T-helper 17 cell (primary cell): ENCODE data around the gene EGR1. TPM values are rescaled to one million over a fixed set of nuclear protein-coding genes. Genes with fewer than 3 reads are reported as not detected.
A peak's percentile ranks its signal among the peaks of the same experiment; 100 is the strongest.

Experiments used
- ATAC-seq: fragments of 150-1000 bp; cut with Tn5 transposase; 2 replicates; pipeline ENCODE4 v1.10.0; 2021; ENCODE audit warnings: mild to moderate bottlenecking, moderate library complexity
- DNase-seq, 3 donors: peaks; one replicate each; pipeline versions ENCODE4 v3.0.0 to v3.0.0-alpha.2; 2020 to 2021
- H3K9me3 ChIP-seq: one replicate; pipeline ENCODE4 v1.7.0; 2013; ENCODE audit warnings: low read length, mild to moderate bottlenecking; ENCODE audit not compliant: control insufficient read depth, poor library complexity, severe bottlenecking
- H3K27ac Mint-ChIP-seq: one replicate; pipeline ENCODE4 v1.8.0; 2022; ENCODE audit warnings: mild to moderate bottlenecking, moderate library complexity, mixed read lengths
- H3K27me3 Mint-ChIP-seq: one replicate; pipeline ENCODE4 v1.8.0; 2022; ENCODE audit warnings: mixed read lengths
- H3K36me3 Mint-ChIP-seq: one replicate; pipeline ENCODE4 v1.8.0; 2022; ENCODE audit warnings: low read depth, mixed read lengths
- H3K4me1 Mint-ChIP-seq: one replicate; pipeline ENCODE4 v1.8.0; 2022; ENCODE audit warnings: mild to moderate bottlenecking, mixed read lengths
- H3K4me3 Mint-ChIP-seq: one replicate; pipeline ENCODE4 v1.8.0; 2022; ENCODE audit warnings: mild to moderate bottlenecking, moderate library complexity, mixed read lengths
- total RNA-seq, 4 donors: library from RNA in 2 of 4; stranded (reverse) in 2 of 4; gene quantifications; one replicate each; pipeline ENCODE4 v1.2.3 and lab custom pipeline; 2022 to 2026

EGR1 gene
- total RNA-seq, 2 donors from 2014 or later, result 24.2 to 30.6 TPM

DNA sequence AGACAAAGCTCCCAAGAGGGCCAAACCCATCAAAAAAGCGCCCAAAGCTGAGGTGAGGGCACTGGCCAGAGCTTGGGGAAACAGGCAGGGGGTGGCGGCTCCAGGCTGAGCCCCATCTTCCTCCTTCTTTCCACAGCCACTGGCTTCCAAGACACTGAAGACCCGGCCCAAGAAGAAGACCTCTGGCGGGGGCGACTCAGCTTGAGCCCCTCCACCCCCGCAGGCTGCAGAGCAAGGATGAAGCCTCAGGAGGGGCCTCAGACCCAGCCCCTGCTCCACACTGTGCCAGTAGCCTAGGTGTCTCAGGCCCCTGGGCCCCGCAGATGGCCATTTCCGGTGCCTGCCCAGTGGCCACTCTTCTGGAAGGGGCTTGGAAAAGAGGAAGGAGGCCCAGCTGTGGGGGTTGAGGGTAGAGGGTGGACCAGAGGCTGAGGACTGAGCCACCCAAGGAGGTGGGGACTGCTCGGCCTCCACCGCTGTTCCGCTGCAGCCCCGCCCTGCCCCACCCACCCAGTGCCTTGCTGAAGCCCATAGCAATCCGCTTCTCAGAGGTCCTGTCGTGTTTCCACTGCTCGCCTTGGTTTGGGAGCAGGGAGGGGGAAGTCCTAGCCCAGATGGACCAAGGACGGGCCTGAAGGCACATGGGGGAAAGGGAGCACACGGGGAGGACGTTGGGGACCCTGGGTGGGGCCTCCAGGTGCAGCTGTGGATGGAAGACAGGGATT lies 19.6 kb upstream of the EGR1 start:
- H3K27ac Mint-ChIP-seq, result no peak overlapping the region
- DNase-seq (no peak), ATAC-seq (no peak)
- peaks cover 8% of the 10 kb centered on the region for H3K4me1 Mint-ChIP-seq
- H3K9me3 ChIP-seq, result no peaks in the 10 kb centered on the region
- no peaks in the 10 kb centered on the region for H3K36me3 Mint-ChIP-seq
- H3K4me3 Mint-ChIP-seq, result no peak overlapping the region
- H3K27me3 Mint-ChIP-seq, result no peaks in the 10 kb centered on the region

DNA sequence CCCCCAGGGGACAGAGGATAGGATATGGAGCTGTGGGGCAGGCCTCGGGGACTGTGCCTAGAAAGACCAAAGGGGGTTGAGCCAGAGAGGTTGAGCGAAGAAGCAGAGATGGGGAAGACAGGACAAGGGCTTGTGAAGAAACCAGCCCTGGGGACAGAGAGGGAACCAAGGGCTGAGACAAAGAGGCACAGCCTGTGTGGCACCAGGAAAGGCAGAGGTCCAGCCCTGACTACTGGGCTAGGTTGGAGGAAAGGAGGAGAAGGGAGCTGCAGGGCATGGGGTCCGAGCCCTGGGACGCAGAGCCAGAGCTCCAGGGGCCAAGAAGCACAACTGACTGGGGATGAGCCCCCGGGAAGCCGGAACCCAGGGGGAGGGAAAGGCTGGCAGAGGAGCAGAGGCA lies 17.2 kb upstream of the EGR1 start:
- H3K4me1 Mint-ChIP-seq, result peaks cover 10% of the 10 kb centered on the region
- no peak for DNase-seq
- H3K9me3 ChIP-seq, result no peaks in the 10 kb centered on the region
- H3K4me3 Mint-ChIP-seq, result no peak overlapping the region
- H3K27ac Mint-ChIP-seq, result no peak overlapping the region
- no peaks in the 10 kb centered on the region for H3K36me3 Mint-ChIP-seq
- no peak for ATAC-seq
- peaks cover 6% of the 10 kb centered on the region for H3K27me3 Mint-ChIP-seq

DNA sequence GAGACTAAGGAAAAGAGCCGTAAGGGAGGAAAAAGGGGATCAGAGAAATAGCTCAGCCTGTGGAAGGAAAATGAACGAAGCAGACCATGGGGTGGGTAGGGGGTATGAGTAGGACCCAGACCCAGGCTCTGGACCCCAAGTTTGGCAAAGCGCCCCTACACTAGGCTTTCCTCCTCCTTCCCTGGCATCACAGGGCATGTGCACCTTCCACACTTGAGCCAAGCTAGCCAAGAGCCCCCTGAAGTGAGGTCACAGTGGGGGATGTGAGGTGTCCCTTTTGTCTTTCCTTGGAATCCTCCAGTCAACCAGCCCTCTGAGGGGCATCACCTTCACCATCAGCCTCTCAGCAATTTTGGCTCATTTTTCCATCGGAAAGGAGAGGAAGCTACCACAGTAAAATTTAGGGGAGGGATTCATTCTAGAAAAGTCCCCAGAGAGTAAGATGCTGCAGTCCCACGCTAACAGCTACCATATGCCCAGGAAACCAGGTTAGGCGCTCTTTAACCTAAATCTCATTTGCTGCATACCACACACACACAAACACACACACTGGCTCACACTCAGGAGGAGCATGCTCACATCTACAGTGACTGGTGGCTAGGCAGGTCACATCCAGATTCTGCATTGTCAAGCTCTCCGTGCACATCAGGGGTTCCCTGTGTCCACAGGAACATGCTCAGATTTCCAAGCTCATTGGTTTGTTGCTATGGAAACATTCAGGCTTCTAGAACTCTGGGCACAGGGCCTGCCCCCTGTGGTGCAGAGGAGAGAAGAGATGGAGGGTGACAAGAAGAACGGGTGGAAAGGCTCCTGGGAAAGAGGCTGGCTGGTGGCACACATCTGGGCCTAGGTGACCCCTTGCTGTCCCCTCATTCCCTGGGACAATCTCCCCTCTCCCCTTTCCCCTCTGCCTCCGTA lies 16.5 kb upstream of the EGR1 start:
- no peaks in the 10 kb centered on the region for H3K9me3 ChIP-seq
- Mint-ChIP-seq H3K4me3 (peak overlapping the region; percentile 7), H3K27me3 (peaks cover 6% of the 10 kb centered on the region), H3K27ac (no peak overlapping the region), H3K4me1 (peaks cover 10% of the 10 kb centered on the region), H3K36me3 (no peaks in the 10 kb centered on the region)
- no peak for DNase-seq
- ATAC-seq, result no peak

DNA sequence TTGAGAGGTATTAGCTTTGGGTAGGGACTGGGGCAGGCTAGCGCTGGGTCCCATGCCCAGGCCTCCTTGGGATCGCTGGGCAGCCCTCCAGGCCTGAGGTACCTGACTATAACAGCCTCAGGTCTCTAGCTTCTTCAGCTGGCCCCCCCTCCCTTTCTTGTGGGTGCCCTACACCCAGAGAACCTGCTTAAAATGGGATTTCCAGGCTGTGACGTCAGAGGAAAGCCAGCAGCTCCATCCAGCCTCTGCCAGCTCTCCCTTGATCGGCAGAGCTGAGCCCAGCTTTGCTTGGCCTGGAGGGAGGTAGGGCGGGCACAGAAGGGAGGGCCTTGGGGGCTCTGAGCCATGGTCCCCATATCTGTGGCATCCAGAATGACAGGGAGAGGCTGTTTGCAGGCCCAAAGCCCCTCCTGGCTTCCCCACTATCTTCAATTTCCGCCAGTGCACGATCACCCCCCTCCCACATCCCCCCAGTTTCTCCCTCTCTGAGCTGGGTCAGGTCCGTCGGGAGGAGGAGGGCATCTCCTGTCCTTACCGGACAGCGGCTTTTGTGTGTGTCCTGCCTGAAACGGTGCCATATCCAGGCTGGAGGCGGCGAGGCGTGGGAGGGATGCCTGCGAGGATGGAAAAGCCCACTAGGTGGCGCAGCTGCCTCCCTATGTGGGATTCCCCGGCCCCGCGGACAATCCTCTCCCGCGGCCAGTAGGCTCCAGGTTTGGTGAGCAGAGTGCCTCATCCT lies 15.6 kb upstream of the EGR1 start:
- Mint-ChIP-seq H3K27ac (no peak overlapping the region), H3K4me3 (peak overlapping the region; percentile 50), H3K4me1 (peaks cover 10% of the 10 kb centered on the region), H3K27me3 (peaks cover 6% of the 10 kb centered on the region), H3K36me3 (no peaks in the 10 kb centered on the region)
- no peaks in the 10 kb centered on the region for H3K9me3 ChIP-seq
- DNase-seq (peak; percentile 66 to 68 (median 68)), ATAC-seq (peak; percentile 85)

DNA sequence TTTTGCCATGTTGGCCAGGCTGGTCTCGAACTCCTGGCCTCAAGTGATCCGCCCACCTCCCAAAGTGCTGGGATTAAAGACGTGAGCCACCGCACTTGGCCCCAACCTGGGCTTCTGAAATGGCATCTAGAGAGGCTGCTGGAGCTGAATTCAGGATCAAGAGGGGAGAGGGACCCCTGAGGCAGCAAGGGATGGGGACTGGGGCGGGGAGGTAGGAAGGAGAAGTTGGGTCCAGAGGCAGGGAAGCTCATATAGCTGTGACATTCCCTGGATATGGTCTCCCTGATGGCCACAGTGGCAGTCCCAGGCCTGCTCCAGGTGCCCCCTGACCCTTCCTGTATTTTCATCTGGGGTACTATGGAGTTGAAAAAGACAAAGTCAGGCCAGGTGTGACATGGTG lies 14.3 kb upstream of the EGR1 start:
- DNase-seq, result no peak
- no peak for ATAC-seq
- Mint-ChIP-seq H3K27me3 (peaks cover 6% of the 10 kb centered on the region), H3K27ac (no peak overlapping the region), H3K4me1 (peaks cover 10% of the 10 kb centered on the region), H3K4me3 (no peak overlapping the region), H3K36me3 (no peaks in the 10 kb centered on the region)
- H3K9me3 ChIP-seq, result no peaks in the 10 kb centered on the region

DNA sequence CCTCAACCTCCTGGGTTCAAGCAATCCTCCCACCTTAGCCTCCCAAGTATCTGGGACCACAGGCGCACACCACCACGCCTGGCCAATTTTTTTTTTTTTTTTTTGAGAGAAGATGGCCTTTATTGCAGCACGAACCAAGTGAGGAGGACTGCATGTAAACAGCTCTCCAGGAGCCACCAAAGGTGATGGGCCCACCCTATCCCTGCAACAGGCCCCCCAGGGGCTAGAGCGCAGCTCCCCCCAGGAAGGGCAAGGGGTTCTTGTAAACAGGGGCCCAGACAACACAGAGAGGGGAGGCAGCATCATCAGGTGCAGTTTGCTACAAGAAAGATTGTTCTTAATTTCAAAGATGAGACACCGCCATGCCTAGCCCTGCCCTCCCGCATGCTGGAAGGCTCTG lies 12.6 kb upstream of the EGR1 start:
- no peak overlapping the region for H3K4me3 Mint-ChIP-seq
- H3K36me3 Mint-ChIP-seq, result no peaks in the 10 kb centered on the region
- ATAC-seq (no peak), DNase-seq (no peak)
- no peaks in the 10 kb centered on the region for H3K9me3 ChIP-seq
- peaks cover 13% of the 10 kb centered on the region for H3K4me1 Mint-ChIP-seq
- peaks cover 6% of the 10 kb centered on the region for H3K27me3 Mint-ChIP-seq
- H3K27ac Mint-ChIP-seq, result no peak overlapping the region

DNA sequence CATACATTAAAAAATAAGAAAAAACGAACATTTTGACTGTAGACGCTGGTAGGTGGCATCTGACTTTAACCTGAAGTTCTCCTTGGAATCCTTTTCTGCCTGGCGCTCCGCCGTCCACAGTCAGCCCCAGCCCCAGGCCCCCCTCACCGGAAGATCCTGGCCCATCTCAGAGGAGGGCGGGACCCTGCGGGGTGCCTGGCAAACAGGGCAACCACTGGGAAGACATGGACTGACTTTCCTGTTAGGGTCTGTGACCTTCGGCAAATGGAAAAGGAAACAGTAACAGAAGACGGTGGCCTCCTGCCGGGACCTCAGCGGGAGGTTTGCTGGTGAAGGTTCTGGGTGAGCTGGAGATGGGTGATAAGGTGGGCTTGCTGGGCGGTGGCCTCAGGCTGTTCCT lies 11.7 kb upstream of the EGR1 start:
- no peaks in the 10 kb centered on the region for H3K36me3 Mint-ChIP-seq
- no peak overlapping the region for H3K27ac Mint-ChIP-seq
- H3K4me1 Mint-ChIP-seq, result peaks cover 13% of the 10 kb centered on the region
- no peak overlapping the region for H3K4me3 Mint-ChIP-seq
- H3K9me3 ChIP-seq, result no peaks in the 10 kb centered on the region
- no peak for DNase-seq
- no peak for ATAC-seq
- peaks cover 6% of the 10 kb centered on the region for H3K27me3 Mint-ChIP-seq

DNA sequence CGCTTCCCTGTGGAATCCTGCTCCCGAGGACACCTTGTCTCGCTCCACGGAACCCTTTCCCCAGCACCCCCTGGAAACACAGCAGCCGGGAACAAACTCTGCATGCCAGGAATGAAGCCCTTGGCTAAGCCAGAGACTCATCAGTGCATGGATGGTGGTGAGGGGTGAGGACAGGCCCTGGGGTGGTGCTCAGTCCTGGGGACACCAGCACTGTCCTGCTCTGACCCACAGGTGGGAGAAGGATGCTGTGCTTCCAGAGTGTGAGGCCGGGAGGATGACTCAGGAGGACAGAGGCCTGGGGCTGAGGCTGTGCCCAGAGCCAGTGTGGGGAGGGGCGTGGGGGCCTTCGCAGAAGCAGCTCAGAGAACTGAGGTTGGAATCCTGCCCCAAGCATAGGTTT lies 11.2 kb upstream of the EGR1 start:
- no peak overlapping the region for H3K27ac Mint-ChIP-seq
- H3K4me3 Mint-ChIP-seq, result no peak overlapping the region
- ATAC-seq (no peak), DNase-seq (no peak)
- no peaks in the 10 kb centered on the region for H3K9me3 ChIP-seq
- peaks cover 6% of the 10 kb centered on the region for H3K27me3 Mint-ChIP-seq
- H3K4me1 Mint-ChIP-seq, result peaks cover 18% of the 10 kb centered on the region
- no peaks in the 10 kb centered on the region for H3K36me3 Mint-ChIP-seq

DNA sequence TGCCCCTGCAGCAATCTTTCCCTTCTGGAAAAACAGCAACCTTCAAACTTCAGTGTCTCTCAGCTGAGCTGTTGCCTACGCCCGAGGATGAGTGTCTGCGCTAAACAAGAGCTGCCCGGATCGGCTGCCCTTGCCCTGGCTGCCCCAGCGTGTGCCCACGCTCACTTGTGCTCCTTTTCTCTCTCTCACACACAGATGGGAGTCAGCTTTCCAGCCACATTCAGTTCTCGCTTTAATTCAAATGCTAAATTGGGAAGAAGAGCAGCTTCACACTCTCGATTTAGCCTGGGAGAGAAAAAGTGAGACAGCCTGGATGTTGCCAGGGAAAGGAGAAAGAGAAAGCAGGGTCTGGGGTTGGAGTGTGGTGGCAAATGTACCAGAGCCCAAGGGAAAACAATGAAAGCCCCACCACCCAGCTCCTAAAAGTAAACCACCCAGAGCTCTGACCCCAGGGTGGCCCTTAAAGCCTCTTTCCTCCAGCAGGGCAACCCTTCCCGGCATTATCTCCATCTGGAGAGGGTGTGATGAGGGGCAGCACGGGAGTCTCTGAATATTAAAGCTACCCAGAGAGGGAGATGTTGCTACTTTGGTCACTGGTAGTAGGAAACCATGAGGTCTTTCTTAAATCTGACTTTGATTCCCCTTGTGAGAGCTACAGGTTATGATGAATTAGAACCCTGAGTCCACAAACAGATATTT lies 9.9 kb upstream of the EGR1 start:
- ATAC-seq, result no peak
- H3K27ac Mint-ChIP-seq, result peak overlapping the region; percentile 53
- H3K4me3 Mint-ChIP-seq, result no peak overlapping the region
- DNase-seq, result no peak
- H3K27me3 Mint-ChIP-seq, result peaks cover 6% of the 10 kb centered on the region
- H3K9me3 ChIP-seq, result no peaks in the 10 kb centered on the region
- no peaks in the 10 kb centered on the region for H3K36me3 Mint-ChIP-seq
- peaks cover 18% of the 10 kb centered on the region for H3K4me1 Mint-ChIP-seq

DNA sequence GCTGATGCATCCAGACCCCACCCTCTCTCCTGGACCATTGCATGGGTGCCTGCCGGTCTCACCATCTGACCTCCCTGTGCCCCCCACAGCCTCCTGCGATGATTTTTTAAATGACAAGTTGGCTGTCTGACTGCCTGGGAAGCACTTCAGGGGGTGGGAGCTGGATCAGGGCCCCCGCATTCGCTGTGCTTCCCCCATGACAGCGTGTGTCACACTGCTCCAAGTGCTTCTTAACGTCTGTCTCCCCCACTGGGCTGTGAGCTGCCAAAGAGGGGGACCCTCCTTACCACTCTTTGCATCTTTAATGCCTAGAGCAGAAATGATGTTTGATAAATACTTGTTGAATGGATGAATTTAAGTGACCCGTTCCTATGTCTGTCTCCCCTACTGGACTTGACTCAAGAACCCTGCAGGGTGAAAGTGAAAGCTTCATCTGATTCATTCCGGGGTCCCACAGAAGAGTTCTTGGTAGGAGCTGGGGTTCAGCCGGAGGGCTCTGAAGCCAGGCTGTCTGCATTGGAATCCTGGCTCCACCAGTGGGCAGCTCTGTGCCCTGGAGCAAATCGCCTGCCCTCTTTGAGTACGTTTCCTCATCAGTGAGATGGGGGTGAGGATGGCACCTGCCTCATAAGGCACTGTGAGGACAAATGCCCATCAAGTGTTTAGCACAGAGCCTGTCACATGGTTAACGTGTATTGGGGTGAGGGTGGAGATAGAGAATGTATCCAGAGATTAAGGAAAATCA lies 7.6 kb upstream of the EGR1 start:
- no peak overlapping the region for H3K27ac Mint-ChIP-seq

DNA sequence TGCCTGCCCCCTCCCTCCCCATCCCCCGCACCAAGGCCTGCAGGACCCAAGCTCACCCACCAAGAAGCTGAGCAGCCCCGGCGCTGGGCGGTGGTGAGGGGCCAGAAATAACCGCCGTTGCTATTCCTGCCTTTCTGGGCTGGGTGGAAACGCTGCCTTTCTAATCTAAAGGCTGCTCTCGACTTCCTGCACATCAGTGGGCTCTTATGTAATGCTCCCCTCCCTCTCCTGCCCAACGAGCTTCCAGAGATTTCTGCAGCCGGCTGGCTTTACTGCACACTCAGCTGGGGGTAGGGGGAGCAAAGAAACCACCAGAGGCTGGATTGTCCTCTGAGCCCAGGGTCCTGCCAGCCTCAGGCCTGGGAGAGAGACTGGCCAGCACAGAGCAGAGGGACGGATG lies 6.9 kb upstream of the EGR1 start:
- no peaks in the 10 kb centered on the region for H3K9me3 ChIP-seq
- Mint-ChIP-seq H3K4me1 (peaks cover 24% of the 10 kb centered on the region), H3K27me3 (no peaks in the 10 kb centered on the region), H3K27ac (peak overlapping the region; percentile 95), H3K4me3 (no peak overlapping the region), H3K36me3 (no peaks in the 10 kb centered on the region)
- DNase-seq, result no peak
- ATAC-seq, result no peak

More for the DNA sequence above, 7.6 kb upstream of the EGR1 start:
- no peaks in the 10 kb centered on the region for H3K27me3 Mint-ChIP-seq
- H3K36me3 Mint-ChIP-seq, result no peaks in the 10 kb centered on the region
- no peak overlapping the region for H3K4me3 Mint-ChIP-seq
- ATAC-seq (no peak), DNase-seq (no peak)
- no peaks in the 10 kb centered on the region for H3K9me3 ChIP-seq
- peaks cover 24% of the 10 kb centered on the region for H3K4me1 Mint-ChIP-seq

DNA sequence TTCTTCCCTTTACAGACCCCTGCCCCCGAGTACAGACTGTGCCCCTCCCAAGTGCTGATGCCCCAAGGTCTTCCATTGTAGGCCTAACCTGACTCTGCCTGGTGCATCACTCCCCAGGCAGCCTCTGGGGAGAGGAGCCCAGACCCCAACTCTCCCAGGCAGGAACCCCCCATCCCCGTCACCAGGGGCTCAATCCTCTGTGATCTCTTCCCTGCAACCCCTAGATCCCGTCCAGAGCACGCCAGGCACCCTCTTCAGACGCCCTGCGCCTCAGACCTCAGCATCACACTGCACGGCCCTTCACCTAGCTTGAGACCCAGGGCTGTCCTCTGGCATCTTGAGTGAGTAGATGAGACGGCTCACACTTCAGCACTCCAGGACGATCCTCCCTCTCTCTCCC lies 6.4 kb upstream of the EGR1 start:
- Mint-ChIP-seq H3K4me1 (peaks cover 24% of the 10 kb centered on the region), H3K4me3 (peak overlapping the region; percentile 82), H3K27ac (peak overlapping the region; percentile 95), H3K36me3 (no peaks in the 10 kb centered on the region), H3K27me3 (no peaks in the 10 kb centered on the region)
- DNase-seq (no peak), ATAC-seq (peak; percentile 2)
- no peaks in the 10 kb centered on the region for H3K9me3 ChIP-seq
